ENCODE results near the gene DUOXA2. TPM values are rescaled to one million over a fixed set of nuclear protein-coding genes. Genes with fewer than 3 reads are reported as not detected.
A peak's percentile ranks its signal among the peaks of the same experiment; 100 is the strongest.

DUOXA2 gene
- total RNA-seq, 4 donors from 2014 or later: 0.67 TPM; not detected in 3

DNA sequence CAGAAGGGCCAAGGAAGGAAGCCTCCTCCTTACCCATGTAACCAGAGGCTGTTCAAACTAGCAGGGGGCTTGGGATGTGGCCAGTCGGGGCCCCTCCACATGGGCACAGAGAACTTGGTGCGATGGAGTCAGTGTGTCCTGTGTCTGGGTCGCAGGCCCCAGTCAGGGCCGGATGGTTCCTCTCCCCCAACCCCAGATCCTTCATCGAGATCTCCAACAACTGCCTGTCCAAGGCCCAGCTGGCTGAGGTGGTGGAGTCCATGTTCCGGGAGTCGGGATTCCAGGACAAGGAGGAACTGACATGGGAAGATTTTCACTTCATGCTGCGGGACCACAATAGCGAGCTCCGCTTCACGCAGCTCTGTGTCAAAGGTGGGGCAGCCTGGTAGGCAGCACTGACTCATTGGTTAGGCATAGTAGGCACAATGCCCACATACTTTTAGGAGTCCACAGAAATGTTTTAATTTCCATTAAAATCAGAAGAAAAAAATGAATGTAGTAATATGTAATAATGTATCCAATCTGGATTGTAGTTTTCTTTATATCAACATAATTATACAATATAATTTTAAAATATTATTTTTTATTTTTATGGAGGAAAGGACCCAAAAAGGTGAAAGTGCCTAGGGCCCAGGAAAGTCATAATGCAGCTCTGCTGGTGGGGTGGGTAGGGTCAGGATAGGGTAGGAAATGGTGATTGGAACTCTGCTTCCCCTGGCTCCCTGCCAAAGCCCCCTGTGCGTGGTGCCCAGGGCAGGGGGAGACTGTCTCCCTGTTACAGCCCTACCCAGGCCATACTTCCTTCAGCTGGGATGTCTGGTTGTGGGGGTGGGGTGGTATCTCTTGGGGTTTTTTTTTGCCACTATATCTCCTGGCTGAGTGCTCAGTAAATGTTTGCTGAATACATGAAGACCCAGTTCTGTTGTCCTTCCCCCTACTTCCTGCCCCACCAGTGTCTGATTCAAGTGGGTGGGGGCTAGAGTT, 34.2 kb downstream of the DUOXA2 start:
- Histone ChIP-seq H3K4me3 (no peak overlapping the region), H3K27ac (no peak overlapping the region), H3K4me1 (no peaks in the 10 kb centered on the region), H3K27me3 (no peaks in the 10 kb centered on the region), H3K9me3 (no peaks in the 10 kb centered on the region), H3K36me3 (no peaks in the 10 kb centered on the region)
- DNase-seq: peak in 1 of 3 donors; percentile 41
- no peak for TF ChIP-seq POLR2A (IDR thresholded peaks at IDR 0.05)
- no peak for TF ChIP-seq CTCF (IDR thresholded peaks at IDR 0.05)

GRCh38 chr15:45149060-45149459, 34.9 kb downstream of the DUOXA2 start:
- H3K4me1 ChIP-seq: no peaks in the 10 kb centered on the region
- no peaks in the 10 kb centered on the region for H3K27me3 ChIP-seq
- H3K27ac ChIP-seq: no peak overlapping the region
- DNase-seq: peak in 1 of 3 donors; percentile 10
- H3K36me3 ChIP-seq: no peaks in the 10 kb centered on the region
- H3K9me3 ChIP-seq: no peaks in the 10 kb centered on the region
- TF ChIP-seq CTCF (IDR thresholded peaks at IDR 0.05) (no peak), POLR2A (IDR thresholded peaks at IDR 0.05) (no peak)
- no peak overlapping the region for H3K4me3 ChIP-seq

GRCh38 chr15:45150481-45150880, 36.4 kb downstream of the DUOXA2 start:
- no peaks in the 10 kb centered on the region for H3K9me3 ChIP-seq
- H3K4me3 ChIP-seq: no peak overlapping the region
- H3K36me3 ChIP-seq: no peaks in the 10 kb centered on the region
- DNase-seq: no peak
- TF ChIP-seq CTCF (IDR thresholded peaks at IDR 0.05): no peak
- no peak for TF ChIP-seq POLR2A (IDR thresholded peaks at IDR 0.05)
- H3K27me3 ChIP-seq: no peaks in the 10 kb centered on the region
- H3K4me1 ChIP-seq: no peaks in the 10 kb centered on the region
- H3K27ac ChIP-seq: no peak overlapping the region

DNA sequence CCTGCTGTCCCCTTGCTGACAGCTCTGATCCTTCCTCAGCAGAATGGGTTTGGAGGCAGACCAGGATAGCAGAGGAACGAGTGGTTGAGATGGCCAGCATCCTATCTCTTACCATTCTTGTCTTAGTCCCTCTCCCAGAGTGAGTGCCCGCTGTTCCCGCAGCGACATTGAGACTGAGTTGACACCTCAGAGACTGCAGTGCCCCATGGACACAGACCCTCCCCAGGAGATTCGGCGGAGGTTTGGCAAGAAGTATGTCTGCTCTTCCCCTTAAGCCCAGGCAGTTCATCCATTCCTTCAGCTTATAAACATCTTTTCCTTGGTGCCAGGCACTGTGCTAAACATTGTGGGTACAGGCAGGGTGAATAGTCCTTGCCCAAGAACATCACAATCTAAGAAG, 36.9 kb downstream of the DUOXA2 start:
- Histone ChIP-seq H3K36me3 (no peaks in the 10 kb centered on the region), H3K9me3 (no peaks in the 10 kb centered on the region), H3K4me1 (no peaks in the 10 kb centered on the region), H3K27me3 (no peaks in the 10 kb centered on the region), H3K27ac (no peak overlapping the region), H3K4me3 (no peak overlapping the region)
- TF ChIP-seq POLR2A (IDR thresholded peaks at IDR 0.05) (no peak), CTCF (IDR thresholded peaks at IDR 0.05) (no peak)
- DNase-seq: no peak

GRCh38 chr15:45151998-45152828, 38.1 kb downstream of the DUOXA2 start:
- TF ChIP-seq CTCF (IDR thresholded peaks at IDR 0.05) (no peak), POLR2A (IDR thresholded peaks at IDR 0.05) (no peak)
- no peak for DNase-seq
- Histone ChIP-seq H3K36me3 (no peaks in the 10 kb centered on the region), H3K27ac (no peak overlapping the region), H3K4me1 (no peaks in the 10 kb centered on the region), H3K4me3 (no peak overlapping the region), H3K9me3 (no peaks in the 10 kb centered on the region), H3K27me3 (no peaks in the 10 kb centered on the region)
